Measurements from ENCODE around the gene WHRN.

The WHRN gene

GRCh38 chr9:114375386-114376175 lies 129.7 kb downstream of the WHRN start:
- ChIA-PET CTCF (interaction anchor here (1.0 to 9.0 kb wide), 2 partner anchors 10 to 35 kb away, joined by 3 to 100 read pairs; partner anchors contain the start of gene AKNA), POLR2A (no interaction called here)
- DNase-seq (ENCODE audit: extremely low spot score) = no peak
- no peak for TF ChIP-seq CTCF (IDR thresholded peaks at IDR 0.05; ENCODE audit: control extremely low read depth, extremely low read depth, low read depth, missing control alignments)

GRCh38 chr9:114374936-114375335 lies 130.3 kb downstream of the WHRN start:
- DNase-seq (ENCODE audit: extremely low spot score) = no peak
- TF ChIP-seq CTCF (IDR thresholded peaks at IDR 0.05; ENCODE audit: control extremely low read depth, extremely low read depth, low read depth, missing control alignments) = no peak
- CTCF ChIA-PET = interaction anchor here (9.0 kb wide), 1 partner anchor 11 kb away, joined by 100 read pairs; the partner anchor contains the start of gene AKNA
- POLR2A ChIA-PET = no interaction called here

GRCh38 chr9:114373960-114374730 lies 131.1 kb downstream of the WHRN start:
- ChIA-PET POLR2A (interaction anchor here (0.5 to 1.5 kb wide), 2 partner anchors 11 to 555 kb away, joined by 6 to 7 read pairs; no protein-coding TSS in a partner anchor), CTCF (interaction anchor here (1.3 to 9.0 kb wide), 3 partner anchors 12 to 32 kb away, joined by 3 to 100 read pairs (median 6); partner anchors contain the start of gene AKNA)
- no peak for DNase-seq (ENCODE audit: extremely low spot score)
- no peak for TF ChIP-seq CTCF (IDR thresholded peaks at IDR 0.05; ENCODE audit: control extremely low read depth, extremely low read depth, low read depth, missing control alignments)

GRCh38 chr9:114372921-114373448 lies 132.3 kb downstream of the WHRN start:
- ChIA-PET POLR2A (interaction anchor here (1.5 kb wide), 1 partner anchor 13 kb away, joined by 7 read pairs; no protein-coding TSS in a partner anchor), CTCF (interaction anchor here (1.3 to 9.0 kb wide), 4 partner anchors 11 to 34 kb away, joined by 3 to 100 read pairs (median 7); partner anchors contain the start of gene AKNA)
- peak; percentile 85 for DNase-seq (ENCODE audit: extremely low spot score)
- TF ChIP-seq CTCF (IDR thresholded peaks at IDR 0.05; ENCODE audit: control extremely low read depth, extremely low read depth, low read depth, missing control alignments) = no peak

- TF ChIP-seq CTCF (IDR thresholded peaks at IDR 0.05; ENCODE audit: control extremely low read depth, extremely low read depth, low read depth, missing control alignments) = no peak
- ChIA-PET POLR2A (interaction anchor here (1.5 kb wide), 1 partner anchor 13 kb away, joined by 7 read pairs; no protein-coding TSS in a partner anchor), CTCF (interaction anchor here (1.8 to 9.0 kb wide), 3 partner anchors 14 to 34 kb away, joined by 6 to 100 read pairs (median 8); partner anchors contain the start of gene AKNA)
- no peak for DNase-seq (ENCODE audit: extremely low spot score)
Measured at GRCh38 chr9:114371973-114372917, 133.0 kb downstream of the WHRN start.

All from GM10248 (cell line).